ENCODE data around the gene PTTG1IP.

PTTG1IP gene, protein sequence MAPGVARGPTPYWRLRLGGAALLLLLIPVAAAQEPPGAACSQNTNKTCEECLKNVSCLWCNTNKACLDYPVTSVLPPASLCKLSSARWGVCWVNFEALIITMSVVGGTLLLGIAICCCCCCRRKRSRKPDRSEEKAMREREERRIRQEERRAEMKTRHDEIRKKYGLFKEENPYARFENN

DNA sequence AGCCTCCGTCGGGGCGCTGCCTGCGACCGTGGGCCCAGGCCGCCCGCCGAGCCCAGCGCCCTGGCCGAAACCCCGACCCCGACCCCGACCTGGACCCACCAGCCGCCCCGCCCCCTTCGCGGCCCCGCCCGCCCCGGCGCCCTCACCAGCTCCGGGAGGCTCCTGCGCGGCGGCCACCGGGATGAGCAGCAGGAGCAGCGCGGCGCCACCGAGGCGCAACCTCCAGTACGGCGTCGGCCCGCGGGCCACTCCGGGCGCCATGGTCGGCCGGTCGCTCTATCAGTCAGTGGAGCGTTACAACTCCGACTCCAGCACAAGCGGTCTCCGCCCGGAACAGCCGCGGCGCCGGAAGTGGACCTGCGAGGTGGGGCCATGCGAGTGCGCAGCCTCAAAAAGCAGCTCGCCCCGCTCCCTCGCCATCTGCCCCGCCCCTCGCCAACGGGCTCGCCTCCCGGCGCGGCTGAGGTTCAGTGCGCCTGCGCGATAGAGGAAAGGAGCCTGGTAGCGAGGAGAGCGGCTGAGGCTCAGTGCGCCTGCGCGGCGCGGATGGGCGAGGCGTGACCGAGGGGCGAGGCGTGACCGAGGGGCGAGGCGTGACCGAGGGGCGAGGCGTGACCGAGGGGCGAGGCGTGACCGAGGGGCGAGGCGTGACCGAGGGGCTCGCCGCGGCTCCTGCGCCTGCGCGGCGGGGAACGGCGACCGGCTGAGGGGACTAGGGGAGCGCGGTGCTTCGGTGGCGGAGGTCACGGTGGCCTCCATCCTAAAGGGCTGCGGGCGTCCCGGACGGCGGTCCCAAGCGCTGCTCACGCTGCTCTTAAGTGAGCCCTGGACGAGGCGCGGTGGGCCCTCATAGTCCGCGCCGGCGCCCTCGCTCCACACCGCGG, at the start of gene PTTG1IP:
PTTG1IP (minus strand) TSS at position 335 of the 884 bp plus-strand sequence; CDS start at position 261, 74 bp downstream.
- Histone ChIP-seq H2AFZ (ENCODE audit: low read length, unreplicated experiment) (peak within 1 kb of the TSS; percentile 88), H3K79me2 (ENCODE audit: control insufficient read depth, insufficient read depth, low read length, unreplicated experiment) (peaks cover 34% of the 10 kb centered on the region), H3K4me3 (ENCODE audit: low read depth, low read length) (peak within 1 kb of the TSS; percentile 96), H3K4me1 (ENCODE audit: control insufficient read depth, insufficient read depth, low read length, unreplicated experiment) (peaks cover 25% of the 10 kb centered on the region), H3K36me3 (ENCODE audit: insufficient read depth, low read length) (no peaks in the 10 kb centered on the region), H3K27ac (ENCODE audit: low read depth, low read length) (peak within 1 kb of the TSS; percentile 46; the same call in 1 of the 2 replicates), H3K27me3 (ENCODE audit: insufficient read depth, low read length) (no peaks in the 10 kb centered on the region)

DNA sequence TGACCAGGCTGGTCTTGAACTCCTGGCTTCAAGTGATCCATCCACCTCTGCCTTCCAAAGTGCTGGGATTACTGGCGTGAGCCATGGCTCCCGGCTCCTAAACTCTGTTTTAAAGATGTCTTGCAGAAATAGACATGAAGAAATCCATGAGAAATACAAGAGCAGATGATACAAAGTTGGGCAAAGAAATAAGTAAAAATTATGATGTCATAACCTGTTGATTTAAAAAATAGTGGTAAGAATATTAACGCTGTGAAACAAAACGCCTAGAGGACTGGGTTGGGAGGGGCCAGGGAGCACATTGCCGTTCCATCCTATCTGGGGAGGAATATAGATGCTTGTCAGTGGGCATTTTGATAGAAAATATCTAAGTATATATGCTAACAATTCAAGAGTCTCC, 48.4 kb upstream of the PTTG1IP start:
- Histone ChIP-seq H2AFZ (ENCODE audit: low read length, unreplicated experiment) (no peak overlapping the region), H3K27me3 (ENCODE audit: insufficient read depth, low read length) (peaks cover 48% of the 10 kb centered on the region), H3K27ac (ENCODE audit: low read depth, low read length) (no peak overlapping the region), H3K4me3 (ENCODE audit: low read depth, low read length) (no peak overlapping the region), H3K36me3 (ENCODE audit: insufficient read depth, low read length) (no peaks in the 10 kb centered on the region), H3K79me2 (ENCODE audit: control insufficient read depth, insufficient read depth, low read length, unreplicated experiment) (no peaks in the 10 kb centered on the region), H3K4me1 (ENCODE audit: control insufficient read depth, insufficient read depth, low read length, unreplicated experiment) (peaks cover 13% of the 10 kb centered on the region)

DNA sequence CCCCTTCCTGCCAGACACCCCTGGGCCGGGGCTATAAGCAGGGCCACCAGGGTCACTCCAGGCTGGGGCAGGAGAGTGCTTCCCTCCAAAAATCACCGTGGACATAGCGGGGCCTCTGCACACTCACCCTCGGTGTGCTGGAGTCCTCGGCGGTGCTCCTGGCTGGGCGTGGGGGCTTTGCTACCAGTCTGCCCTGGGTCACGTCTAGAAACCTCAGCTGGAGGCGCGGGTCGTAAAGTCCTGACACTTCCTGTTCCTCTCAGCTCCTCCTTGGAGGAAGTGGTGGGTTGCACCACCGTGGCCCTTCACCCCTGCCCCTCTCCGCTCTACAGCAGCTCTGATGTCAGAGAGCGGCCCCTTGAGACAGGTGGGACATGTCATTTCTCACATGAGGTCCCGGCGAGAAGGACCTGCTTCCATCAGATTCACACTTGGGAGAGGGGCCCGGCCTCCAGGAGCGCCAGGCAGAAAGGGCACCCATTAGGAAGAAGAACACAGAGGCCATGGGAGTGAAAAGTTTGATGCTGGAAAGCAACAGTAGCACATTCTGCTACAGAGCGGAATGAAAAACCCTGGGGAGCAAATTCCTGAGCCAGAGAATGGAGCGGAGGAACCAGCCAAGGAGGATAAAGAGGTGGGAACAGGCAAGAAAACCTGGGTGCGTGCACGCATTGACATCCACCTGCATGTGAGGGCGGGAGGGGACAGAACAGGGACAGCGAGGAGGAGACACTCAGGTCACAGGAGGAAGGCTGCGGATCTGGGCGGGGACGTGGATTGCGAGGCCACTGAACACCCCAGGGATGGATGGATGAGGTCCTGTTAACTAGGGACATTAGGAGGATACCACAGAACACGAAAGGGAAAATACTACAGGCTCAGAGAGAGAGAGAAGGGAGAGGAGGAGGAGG, 47.5 kb upstream of the PTTG1IP start, which contains the start of gene ITGB2:
ITGB2 (minus strand) TSS at position 206 of the 911 bp plus-strand sequence. CDS start 10,117 bp downstream, outside the sequence.
- Histone ChIP-seq H3K4me1 (ENCODE audit: control insufficient read depth, insufficient read depth, low read length, unreplicated experiment) (peaks cover 6% of the 10 kb centered on the region), H3K27ac (ENCODE audit: low read depth, low read length) (no peak within 1 kb of the TSS), H2AFZ (ENCODE audit: low read length, unreplicated experiment) (no peak within 1 kb of the TSS)

DNA sequence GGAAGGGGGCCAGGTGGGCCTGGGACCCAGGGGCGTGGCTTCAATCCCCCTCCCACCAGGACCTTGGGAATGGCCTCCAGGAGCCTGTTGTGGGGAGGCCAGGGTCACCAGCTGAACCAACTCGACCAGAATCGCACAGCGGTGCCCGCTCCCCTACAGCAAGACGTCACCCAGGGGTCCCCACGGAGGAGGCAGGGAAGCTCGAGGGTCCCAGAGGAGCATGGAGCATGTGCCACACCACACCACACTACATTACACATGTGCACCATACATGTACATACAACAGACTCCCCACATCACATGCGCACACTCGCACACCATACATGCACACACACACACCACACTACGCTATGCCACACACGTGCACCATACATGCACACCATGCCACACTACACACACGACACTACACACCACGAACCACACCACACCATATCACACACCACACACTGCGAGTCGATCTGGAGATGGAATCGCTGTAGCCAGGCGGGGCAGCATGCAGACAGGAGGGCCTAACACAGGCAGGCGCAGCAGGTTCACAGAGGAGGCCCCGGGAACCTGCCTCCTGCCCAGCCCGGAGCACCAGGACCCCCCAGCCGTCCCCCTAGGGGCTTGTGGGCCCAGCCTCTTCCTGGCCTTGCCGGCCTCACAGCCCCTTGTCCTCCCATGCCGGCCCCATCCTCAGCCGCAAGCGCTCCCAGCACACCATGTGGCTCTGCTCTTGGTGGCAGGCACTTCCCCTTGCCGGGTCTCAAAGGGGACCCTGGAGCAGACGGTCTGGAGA, 46.6 kb upstream of the PTTG1IP start:
- no peaks in the 10 kb centered on the region for H3K79me2 ChIP-seq (ENCODE audit: control insufficient read depth, insufficient read depth, low read length, unreplicated experiment)
- H3K4me3 ChIP-seq (ENCODE audit: low read depth, low read length) = no peak overlapping the region
- H3K27me3 ChIP-seq (ENCODE audit: insufficient read depth, low read length) = peaks cover 48% of the 10 kb centered on the region
- H2AFZ ChIP-seq (ENCODE audit: low read length, unreplicated experiment) = no peak overlapping the region
- no peak overlapping the region for H3K27ac ChIP-seq (ENCODE audit: low read depth, low read length)
- H3K4me1 ChIP-seq (ENCODE audit: control insufficient read depth, insufficient read depth, low read length, unreplicated experiment) = peaks cover 6% of the 10 kb centered on the region
- H3K36me3 ChIP-seq (ENCODE audit: insufficient read depth, low read length) = no peaks in the 10 kb centered on the region

More for the DNA sequence above, 47.5 kb upstream of the PTTG1IP start, which contains the start of gene ITGB2:
- peaks cover 48% of the 10 kb centered on the region for H3K27me3 ChIP-seq (ENCODE audit: insufficient read depth, low read length)
- H3K79me2 ChIP-seq (ENCODE audit: control insufficient read depth, insufficient read depth, low read length, unreplicated experiment) = no peaks in the 10 kb centered on the region
- no peaks in the 10 kb centered on the region for H3K36me3 ChIP-seq (ENCODE audit: insufficient read depth, low read length)
- H3K4me3 ChIP-seq (ENCODE audit: low read depth, low read length) = no peak within 1 kb of the TSS

DNA sequence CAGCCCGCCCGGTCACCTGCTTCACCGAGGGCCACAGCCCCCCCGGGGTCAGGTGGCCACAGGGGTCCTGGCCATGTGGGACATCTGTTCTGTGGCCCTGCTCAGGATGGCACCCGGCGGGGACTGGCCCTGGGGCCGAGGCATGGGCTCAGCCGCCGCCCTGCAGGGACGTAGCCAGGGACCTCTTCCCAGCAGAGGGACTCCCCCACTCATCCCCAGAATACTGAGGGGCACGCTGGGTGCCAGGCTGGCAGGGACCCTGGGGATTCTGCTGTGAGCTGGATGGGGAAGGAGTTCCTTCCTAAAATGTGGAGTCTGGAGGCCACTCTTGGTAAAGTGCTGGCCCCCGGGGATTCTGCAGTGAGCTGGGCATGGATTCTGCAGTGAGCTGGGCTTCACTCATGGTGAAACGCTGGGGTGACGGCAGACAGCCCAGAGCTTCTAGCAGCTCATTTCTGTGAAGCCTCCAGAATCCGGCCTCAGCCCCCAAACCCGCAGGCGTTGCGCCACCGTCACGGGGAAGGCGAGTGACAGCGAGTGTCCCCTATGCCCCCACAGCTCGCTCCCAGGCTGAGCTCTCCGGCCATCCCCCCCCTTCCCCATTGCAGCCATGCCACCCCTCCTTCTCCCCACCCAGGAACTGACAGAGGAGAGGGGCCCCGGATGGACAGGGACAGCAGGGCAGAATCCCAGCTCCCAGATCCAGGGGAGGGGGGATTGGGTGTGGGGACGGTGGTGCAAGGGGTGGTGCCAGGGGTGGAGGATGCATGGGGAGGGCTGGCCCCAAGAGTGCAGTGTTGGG, 45.8 kb upstream of the PTTG1IP start:
- H3K27me3 ChIP-seq (ENCODE audit: insufficient read depth, low read length) = peaks cover 48% of the 10 kb centered on the region
- H3K27ac ChIP-seq (ENCODE audit: low read depth, low read length) = no peak overlapping the region
- no peaks in the 10 kb centered on the region for H3K79me2 ChIP-seq (ENCODE audit: control insufficient read depth, insufficient read depth, low read length, unreplicated experiment)
- H3K4me1 ChIP-seq (ENCODE audit: control insufficient read depth, insufficient read depth, low read length, unreplicated experiment) = peaks cover 6% of the 10 kb centered on the region
- H2AFZ ChIP-seq (ENCODE audit: low read length, unreplicated experiment) = no peak overlapping the region
- no peaks in the 10 kb centered on the region for H3K36me3 ChIP-seq (ENCODE audit: insufficient read depth, low read length)
- H3K4me3 ChIP-seq (ENCODE audit: low read depth, low read length) = 0 out of 2 replicates have a peak overlapping the region, but pooled peaks have one; percentile 2

DNA sequence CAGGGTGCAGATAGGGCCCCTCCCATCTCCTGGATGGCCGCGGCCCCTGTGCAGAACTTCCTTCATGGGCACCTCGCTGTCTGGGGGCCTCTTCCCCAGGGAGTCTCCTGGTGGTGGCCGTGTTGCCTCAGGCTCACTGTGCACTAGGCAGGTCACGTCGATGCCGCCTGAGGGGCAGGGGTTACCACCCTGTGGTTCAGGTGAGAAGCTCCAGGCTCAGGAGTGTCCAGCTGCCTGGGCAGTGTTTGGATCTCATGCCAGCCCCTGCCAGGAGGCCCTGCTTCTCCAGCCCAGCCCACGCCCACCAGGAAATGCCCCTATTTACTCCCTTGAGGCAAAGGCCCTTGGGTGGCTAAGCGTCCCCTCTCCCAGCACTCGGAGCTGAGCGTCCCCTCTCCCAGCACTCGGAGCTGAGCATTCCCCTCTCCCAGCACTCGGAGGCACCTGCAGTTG, 45.1 kb upstream of the PTTG1IP start:
- Histone ChIP-seq H3K27ac (ENCODE audit: low read depth, low read length) (no peak overlapping the region), H3K4me3 (ENCODE audit: low read depth, low read length) (0 out of 2 replicates have a peak overlapping the region, but pooled peaks have one; percentile 2), H3K4me1 (ENCODE audit: control insufficient read depth, insufficient read depth, low read length, unreplicated experiment) (peaks cover 6% of the 10 kb centered on the region), H3K36me3 (ENCODE audit: insufficient read depth, low read length) (no peaks in the 10 kb centered on the region), H3K27me3 (ENCODE audit: insufficient read depth, low read length) (peaks cover 44% of the 10 kb centered on the region), H2AFZ (ENCODE audit: low read length, unreplicated experiment) (no peak overlapping the region), H3K79me2 (ENCODE audit: control insufficient read depth, insufficient read depth, low read length, unreplicated experiment) (no peaks in the 10 kb centered on the region)

DNA sequence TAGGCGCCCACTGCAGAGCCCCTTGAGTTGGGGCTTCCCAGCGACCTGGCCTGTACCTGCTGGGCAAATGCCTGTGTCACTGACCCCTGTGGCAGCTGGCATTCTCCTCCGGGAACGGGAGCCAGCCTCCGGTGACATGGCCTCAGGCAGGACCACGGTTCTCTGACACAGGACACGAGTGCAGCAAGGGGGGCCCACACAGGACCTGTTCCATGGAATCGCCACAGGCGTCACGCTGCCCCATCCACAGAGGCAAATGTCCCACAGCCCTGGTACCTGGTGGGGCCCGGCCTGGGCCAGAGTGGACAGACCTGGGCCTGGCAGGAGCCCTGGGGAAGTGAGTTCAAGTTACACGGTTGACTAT, 44.6 kb upstream of the PTTG1IP start:
- H3K36me3 ChIP-seq (ENCODE audit: insufficient read depth, low read length) = no peaks in the 10 kb centered on the region
- peaks cover 6% of the 10 kb centered on the region for H3K4me1 ChIP-seq (ENCODE audit: control insufficient read depth, insufficient read depth, low read length, unreplicated experiment)
- no peak overlapping the region for H3K27ac ChIP-seq (ENCODE audit: low read depth, low read length)
- no peak overlapping the region for H3K4me3 ChIP-seq (ENCODE audit: low read depth, low read length)
- no peaks in the 10 kb centered on the region for H3K79me2 ChIP-seq (ENCODE audit: control insufficient read depth, insufficient read depth, low read length, unreplicated experiment)
- no peak overlapping the region for H2AFZ ChIP-seq (ENCODE audit: low read length, unreplicated experiment)
- peaks cover 43% of the 10 kb centered on the region for H3K27me3 ChIP-seq (ENCODE audit: insufficient read depth, low read length)

DNA sequence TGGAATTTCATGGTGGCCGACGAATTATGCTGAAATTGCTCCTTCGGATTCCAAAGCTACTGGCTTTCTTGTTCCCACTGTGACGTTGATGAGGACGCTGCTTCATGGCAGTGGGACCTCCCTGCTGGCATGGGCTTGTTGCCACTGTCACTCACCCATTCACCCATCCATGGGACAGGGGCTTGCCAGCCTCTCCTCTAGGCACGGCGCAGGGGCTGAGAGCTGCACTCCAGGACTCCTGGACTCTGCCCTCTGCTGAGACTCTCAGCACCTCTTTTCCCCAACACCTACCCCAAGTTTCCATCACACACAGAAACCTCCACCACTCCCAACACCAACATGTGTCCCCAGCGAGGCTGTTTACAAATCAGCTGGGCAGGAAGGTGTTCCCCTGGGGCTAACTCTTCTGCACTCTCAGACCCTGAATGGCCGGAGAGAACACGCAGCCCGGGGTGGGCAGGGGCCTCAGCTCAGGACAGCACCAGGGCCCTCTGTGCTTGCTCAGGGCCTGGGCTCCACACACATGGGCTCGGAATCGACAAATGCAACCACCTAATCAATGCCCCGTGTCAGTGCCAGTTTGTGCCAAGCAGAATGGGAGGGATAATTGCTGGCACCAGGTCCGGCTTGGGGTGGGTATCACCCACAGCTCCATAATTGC, 44.1 kb upstream of the PTTG1IP start:
- no peaks in the 10 kb centered on the region for H3K79me2 ChIP-seq (ENCODE audit: control insufficient read depth, insufficient read depth, low read length, unreplicated experiment)
- H3K27ac ChIP-seq (ENCODE audit: low read depth, low read length) = no peak overlapping the region
- no peaks in the 10 kb centered on the region for H3K36me3 ChIP-seq (ENCODE audit: insufficient read depth, low read length)
- peaks cover 38% of the 10 kb centered on the region for H3K27me3 ChIP-seq (ENCODE audit: insufficient read depth, low read length)
- H3K4me3 ChIP-seq (ENCODE audit: low read depth, low read length) = no peak overlapping the region
- peaks cover 6% of the 10 kb centered on the region for H3K4me1 ChIP-seq (ENCODE audit: control insufficient read depth, insufficient read depth, low read length, unreplicated experiment)
- H2AFZ ChIP-seq (ENCODE audit: low read length, unreplicated experiment) = no peak overlapping the region

DNA sequence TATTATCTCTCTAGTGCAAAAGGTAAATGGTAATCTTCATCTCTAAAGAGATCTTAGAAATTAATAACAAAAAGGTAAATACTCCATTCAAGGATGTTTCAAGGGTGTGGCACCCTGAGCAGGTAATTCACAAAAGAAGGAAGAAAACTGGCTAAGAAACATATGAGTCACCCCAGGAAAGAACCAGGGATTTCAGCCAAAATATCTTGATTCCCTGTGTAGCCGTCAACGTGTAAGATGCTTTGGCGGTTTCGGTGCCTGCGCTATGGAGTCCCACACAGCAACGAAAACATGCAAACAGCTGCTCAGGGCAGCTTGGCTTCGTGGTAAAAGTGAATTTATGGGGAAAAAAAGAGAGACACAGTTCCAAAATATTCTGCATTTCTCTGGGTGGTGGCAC, 43.5 kb upstream of the PTTG1IP start:
- no peak overlapping the region for H3K27ac ChIP-seq (ENCODE audit: low read depth, low read length)
- no peak overlapping the region for H2AFZ ChIP-seq (ENCODE audit: low read length, unreplicated experiment)
- peaks cover 31% of the 10 kb centered on the region for H3K27me3 ChIP-seq (ENCODE audit: insufficient read depth, low read length)
- H3K4me3 ChIP-seq (ENCODE audit: low read depth, low read length) = no peak overlapping the region
- H3K4me1 ChIP-seq (ENCODE audit: control insufficient read depth, insufficient read depth, low read length, unreplicated experiment) = peaks cover 6% of the 10 kb centered on the region
- H3K36me3 ChIP-seq (ENCODE audit: insufficient read depth, low read length) = no peaks in the 10 kb centered on the region
- no peaks in the 10 kb centered on the region for H3K79me2 ChIP-seq (ENCODE audit: control insufficient read depth, insufficient read depth, low read length, unreplicated experiment)

Measured in ACC112 (cell line).